Measurements from ENCODE around the gene ZCCHC14. TPM values are rescaled to one million over a fixed set of nuclear protein-coding genes. Genes with fewer than 3 reads are reported as not detected.

Gene ZCCHC14
- polyA plus RNA-seq, 1 donor (not counting 4 experiments of a cell fraction or from before 2014, with no cell fraction given): 3.6 TPM

GRCh38 chr16:87382023-87382785 is 110.6 kb downstream of the ZCCHC14 start:
- dilution Hi-C loops (cut with MboI; ENCODE audit: extremely low pct_ligation_motif_present, low sequenced_read_pairs): no loop called here
- H4K20me1 ChIP-seq (ENCODE audit: control insufficient read depth, extremely low read depth, insufficient read depth, low read length): peaks cover 12% of the 10 kb centered on the region
- DNase-seq (ENCODE audit: low read depth, low spot score): no peak
- H3K27me3 ChIP-seq (ENCODE audit: control insufficient read depth, extremely low read depth, insufficient read depth, low read length): no peaks in the 10 kb centered on the region
- H3K9me1 ChIP-seq (ENCODE audit: control insufficient read depth, extremely low read depth, insufficient read depth, low read length): peaks cover 2% of the 10 kb centered on the region
- no peaks in the 10 kb centered on the region for H3K9me3 ChIP-seq (ENCODE audit: control insufficient read depth, low read depth, low read length)
- no peak for FAIRE-seq
- H3K4me3 ChIP-seq (ENCODE audit: control insufficient read depth in 2 of 3, extremely low read depth in 1 of 3, insufficient read depth in 2 of 3, low read depth in 1 of 3, low read length in 3 of 3): peak overlapping the region; percentile 75 to 88 (median 84)
- peak overlapping the region; percentile 84 for H3K9ac ChIP-seq (ENCODE audit: control insufficient read depth, extremely low read depth, insufficient read depth, low read length)
- H2AFZ ChIP-seq (ENCODE audit: control insufficient read depth, low read length): no peak overlapping the region
- peaks cover 17% of the 10 kb centered on the region for H3K4me1 ChIP-seq (ENCODE audit: control insufficient read depth, extremely low read depth, insufficient read depth, low read length)
- TF ChIP-seq EZH2 (IDR thresholded peaks at IDR 0.05; ENCODE audit: low read length): no peak
- TF ChIP-seq, protein P1, sequence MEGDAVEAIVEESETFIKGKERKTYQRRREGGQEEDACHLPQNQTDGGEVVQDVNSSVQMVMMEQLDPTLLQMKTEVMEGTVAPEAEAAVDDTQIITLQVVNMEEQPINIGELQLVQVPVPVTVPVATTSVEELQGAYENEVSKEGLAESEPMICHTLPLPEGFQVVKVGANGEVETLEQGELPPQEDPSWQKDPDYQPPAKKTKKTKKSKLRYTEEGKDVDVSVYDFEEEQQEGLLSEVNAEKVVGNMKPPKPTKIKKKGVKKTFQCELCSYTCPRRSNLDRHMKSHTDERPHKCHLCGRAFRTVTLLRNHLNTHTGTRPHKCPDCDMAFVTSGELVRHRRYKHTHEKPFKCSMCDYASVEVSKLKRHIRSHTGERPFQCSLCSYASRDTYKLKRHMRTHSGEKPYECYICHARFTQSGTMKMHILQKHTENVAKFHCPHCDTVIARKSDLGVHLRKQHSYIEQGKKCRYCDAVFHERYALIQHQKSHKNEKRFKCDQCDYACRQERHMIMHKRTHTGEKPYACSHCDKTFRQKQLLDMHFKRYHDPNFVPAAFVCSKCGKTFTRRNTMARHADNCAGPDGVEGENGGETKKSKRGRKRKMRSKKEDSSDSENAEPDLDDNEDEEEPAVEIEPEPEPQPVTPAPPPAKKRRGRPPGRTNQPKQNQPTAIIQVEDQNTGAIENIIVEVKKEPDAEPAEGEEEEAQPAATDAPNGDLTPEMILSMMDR (optimal IDR thresholded peaks at IDR 0.05 in 1 of 3, IDR thresholded peaks at IDR 0.05 in 1 of 3, conservative IDR thresholded peaks at IDR 0.05 in 1 of 3; ENCODE audit: extremely low read depth in 1 of 3, insufficient read depth in 2 of 3, low read length in 3 of 3): no peak
- peak overlapping the region; percentile 84 for H3K4me2 ChIP-seq (ENCODE audit: control insufficient read depth, extremely low read depth, insufficient read depth, low read depth, low read length)
- peak overlapping the region; percentile 73 for H3K27ac ChIP-seq (ENCODE audit: control insufficient read depth, insufficient read depth, low read length)
- peaks cover 52% of the 10 kb centered on the region for H3K79me2 ChIP-seq (ENCODE audit: control insufficient read depth, insufficient read depth, low read length)
- no peaks in the 10 kb centered on the region for H3K36me3 ChIP-seq (ENCODE audit: control insufficient read depth in 2 of 2, extremely low read depth in 1 of 2, insufficient read depth in 2 of 2, low read length in 2 of 2)

- DNase-seq (ENCODE audit: low read depth, low spot score) (no peak), FAIRE-seq (no peak)
- peak overlapping the region in 2 of 3 experiments; percentile 7 to 44 for H3K4me3 ChIP-seq (ENCODE audit: control insufficient read depth in 2 of 3, extremely low read depth in 1 of 3, insufficient read depth in 2 of 3, low read depth in 1 of 3, low read length in 3 of 3)
- H3K9me1 ChIP-seq (ENCODE audit: control insufficient read depth, extremely low read depth, insufficient read depth, low read length): peaks cover 2% of the 10 kb centered on the region
- peaks cover 0 to 1% of the 10 kb centered on the region in 2 experiments for H3K36me3 ChIP-seq (ENCODE audit: control insufficient read depth in 2 of 2, extremely low read depth in 1 of 2, insufficient read depth in 2 of 2, low read length in 2 of 2)
- H3K4me1 ChIP-seq (ENCODE audit: control insufficient read depth, extremely low read depth, insufficient read depth, low read length): peaks cover 26% of the 10 kb centered on the region
- dilution Hi-C loops (cut with MboI; ENCODE audit: extremely low pct_ligation_motif_present, low sequenced_read_pairs): no loop called here
- peak overlapping the region; percentile 9 for H3K27ac ChIP-seq (ENCODE audit: control insufficient read depth, insufficient read depth, low read length)
- H4K20me1 ChIP-seq (ENCODE audit: control insufficient read depth, extremely low read depth, insufficient read depth, low read length): peaks cover 12% of the 10 kb centered on the region
- no peaks in the 10 kb centered on the region for H3K9me3 ChIP-seq (ENCODE audit: control insufficient read depth, low read depth, low read length)
- peak overlapping the region; percentile 29 for H3K9ac ChIP-seq (ENCODE audit: control insufficient read depth, extremely low read depth, insufficient read depth, low read length)
- TF ChIP-seq, protein P1 (optimal IDR thresholded peaks at IDR 0.05 in 1 of 3, IDR thresholded peaks at IDR 0.05 in 1 of 3, conservative IDR thresholded peaks at IDR 0.05 in 1 of 3; ENCODE audit: extremely low read depth in 1 of 3, insufficient read depth in 2 of 3, low read length in 3 of 3): no peak
- TF ChIP-seq EZH2 (IDR thresholded peaks at IDR 0.05; ENCODE audit: low read length): no peak
- H3K4me2 ChIP-seq (ENCODE audit: control insufficient read depth, extremely low read depth, insufficient read depth, low read depth, low read length): peak overlapping the region; percentile 84
- no peak overlapping the region for H2AFZ ChIP-seq (ENCODE audit: control insufficient read depth, low read length)
- peaks cover 65% of the 10 kb centered on the region for H3K79me2 ChIP-seq (ENCODE audit: control insufficient read depth, insufficient read depth, low read length)
- H3K27me3 ChIP-seq (ENCODE audit: control insufficient read depth, extremely low read depth, insufficient read depth, low read length): no peaks in the 10 kb centered on the region
Observed at GRCh38 chr16:87380881-87381280, 111.9 kb downstream of the ZCCHC14 start.

All from keratinocyte (primary cell).